ENCODE results near the gene SLC13A5.

The SLC13A5 gene

DNA sequence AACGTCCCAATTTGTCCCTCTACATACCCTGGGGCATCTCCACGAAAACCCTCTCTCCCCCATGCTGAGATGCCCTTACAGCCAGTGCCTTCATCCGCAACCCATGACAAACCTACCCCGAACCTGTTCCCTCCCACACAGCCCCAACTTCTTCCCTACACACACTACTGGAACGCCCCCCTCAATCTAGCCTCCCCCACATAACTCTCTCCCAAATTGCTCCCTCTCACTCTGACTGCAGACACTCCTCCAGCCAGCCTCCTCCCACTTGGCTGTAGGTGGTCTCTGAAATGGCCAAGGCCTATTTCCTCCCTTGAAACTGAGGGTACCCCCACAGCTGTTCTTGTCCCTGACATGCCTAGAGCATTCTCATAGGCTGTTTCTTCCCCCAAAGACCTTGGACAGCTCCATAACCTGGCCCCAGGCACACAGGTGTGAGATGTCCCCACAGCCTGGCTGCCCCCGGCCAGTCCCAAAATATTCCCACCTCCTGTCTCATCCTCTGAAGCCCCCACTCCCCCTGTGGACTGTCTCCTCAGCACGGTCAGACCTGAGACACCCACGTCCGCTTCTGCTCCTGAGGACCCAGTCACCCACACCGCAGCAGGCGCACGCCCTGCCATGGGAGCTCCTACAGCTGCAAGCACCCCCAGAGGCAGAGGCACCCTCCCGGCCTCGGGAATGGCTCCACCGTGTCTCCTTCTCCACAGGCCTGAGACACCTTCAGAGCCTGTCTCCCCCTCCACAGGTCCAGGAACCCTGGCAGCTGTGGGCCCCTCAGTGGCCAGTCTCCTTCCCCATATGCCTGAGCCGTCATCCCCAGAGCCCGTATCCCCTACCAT is 76.3 kb downstream of the SLC13A5 start:
- DNase-seq = no peak

DNA sequence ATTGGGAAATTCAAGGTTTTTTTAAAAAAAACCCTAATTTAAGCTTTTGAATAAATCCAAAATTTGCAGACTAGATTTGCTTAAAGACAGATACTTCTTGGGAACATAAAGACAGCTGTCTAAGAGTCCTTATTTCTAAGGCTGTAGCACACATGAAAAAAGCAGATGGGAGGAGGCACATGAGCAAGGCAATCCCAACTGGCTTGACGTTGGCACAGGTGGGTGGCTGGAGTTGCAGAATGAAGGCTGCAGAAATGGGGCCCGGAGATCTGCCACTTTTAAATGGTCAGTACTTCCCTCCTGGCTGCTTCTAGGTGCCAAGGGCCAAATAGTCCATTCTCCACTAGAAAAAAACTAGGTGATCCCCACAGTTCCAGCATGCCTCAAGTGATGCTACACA is 77.1 kb downstream of the SLC13A5 start:
- no peak for DNase-seq
